ENCODE results near the gene SNED1. TPM values are rescaled to one million over a fixed set of nuclear protein-coding genes. Genes with fewer than 3 reads are reported as not detected.

The SNED1 gene
- total and polyA plus RNA-seq, 4 donors: 0.65 to 18.1 (median 2.8) TPM

DNA sequence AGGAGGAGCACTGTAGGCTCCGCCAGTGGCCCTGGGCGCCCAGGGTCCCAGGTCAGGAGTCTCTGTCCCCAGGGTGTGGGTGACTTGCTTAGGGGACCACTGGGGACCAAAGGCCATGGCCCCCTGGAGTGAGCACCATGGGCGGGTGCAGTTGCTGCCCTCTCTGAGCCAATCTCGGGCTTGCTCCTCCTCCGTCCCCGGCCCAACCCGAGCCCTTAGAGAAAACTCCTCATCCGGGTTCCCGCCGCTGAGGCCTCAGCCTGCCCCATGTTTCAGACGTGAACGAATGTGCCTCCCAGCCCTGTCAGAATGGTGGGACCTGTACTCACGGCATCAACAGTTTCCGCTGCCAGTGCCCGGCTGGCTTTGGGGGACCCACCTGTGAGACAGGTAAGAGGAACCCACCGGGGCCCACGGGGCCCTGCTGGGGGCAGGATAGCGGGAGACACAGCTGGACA, 38.6 kb downstream of the SNED1 start:
- Histone ChIP-seq H3K27me3 (ENCODE audit: control insufficient read depth in 4 of 4, insufficient read depth in 4 of 4, low read length in 3 of 4) (no peaks in the 10 kb centered on the region), H3K9ac (ENCODE audit: low read depth in 1 of 2, low read length in 2 of 2) (no peak overlapping the region), H3K9me3 (ENCODE audit: control insufficient read depth in 4 of 4, low read length in 3 of 4) (no peaks in the 10 kb centered on the region), H3K4me1 (ENCODE audit: control insufficient read depth in 4 of 4, insufficient read depth in 4 of 4, low read length in 3 of 4) (no peaks in the 10 kb centered on the region), H3K27ac (ENCODE audit: low read depth in 1 of 2, low read length in 2 of 2) (no peak overlapping the region), H3K4me3 (ENCODE audit: low read depth in 1 of 3, low read length in 3 of 3) (no peak overlapping the region), H3K36me3 (ENCODE audit: control insufficient read depth in 4 of 4, insufficient read depth in 3 of 4, low read depth in 1 of 4, low read length in 3 of 4) (peaks cover 5 to 32% (median 12%) of the 10 kb centered on the region in 4 donors)
- 85% methylated on average over 18 of the region's 18 CpGs for WGBS
- DNase-seq (ENCODE audit: low spot score): no peak
- TF ChIP-seq ZBTB33 (IDR thresholded peaks at IDR 0.05) (no peak), CTCF (IDR thresholded peaks at IDR 0.05; ENCODE audit: low read depth, low read length, missing input control) (no peak), SP1 (IDR thresholded peaks at IDR 0.05) (no peak), TAF1 (conservative IDR thresholded peaks at IDR 0.05) (no peak), FOXA1 (IDR thresholded peaks at IDR 0.05) (no peak), RAD21 (IDR thresholded peaks at IDR 0.05) (no peak), FOXA2 (IDR thresholded peaks at IDR 0.05) (no peak)
- TF ChIP-seq, protein P1, sequence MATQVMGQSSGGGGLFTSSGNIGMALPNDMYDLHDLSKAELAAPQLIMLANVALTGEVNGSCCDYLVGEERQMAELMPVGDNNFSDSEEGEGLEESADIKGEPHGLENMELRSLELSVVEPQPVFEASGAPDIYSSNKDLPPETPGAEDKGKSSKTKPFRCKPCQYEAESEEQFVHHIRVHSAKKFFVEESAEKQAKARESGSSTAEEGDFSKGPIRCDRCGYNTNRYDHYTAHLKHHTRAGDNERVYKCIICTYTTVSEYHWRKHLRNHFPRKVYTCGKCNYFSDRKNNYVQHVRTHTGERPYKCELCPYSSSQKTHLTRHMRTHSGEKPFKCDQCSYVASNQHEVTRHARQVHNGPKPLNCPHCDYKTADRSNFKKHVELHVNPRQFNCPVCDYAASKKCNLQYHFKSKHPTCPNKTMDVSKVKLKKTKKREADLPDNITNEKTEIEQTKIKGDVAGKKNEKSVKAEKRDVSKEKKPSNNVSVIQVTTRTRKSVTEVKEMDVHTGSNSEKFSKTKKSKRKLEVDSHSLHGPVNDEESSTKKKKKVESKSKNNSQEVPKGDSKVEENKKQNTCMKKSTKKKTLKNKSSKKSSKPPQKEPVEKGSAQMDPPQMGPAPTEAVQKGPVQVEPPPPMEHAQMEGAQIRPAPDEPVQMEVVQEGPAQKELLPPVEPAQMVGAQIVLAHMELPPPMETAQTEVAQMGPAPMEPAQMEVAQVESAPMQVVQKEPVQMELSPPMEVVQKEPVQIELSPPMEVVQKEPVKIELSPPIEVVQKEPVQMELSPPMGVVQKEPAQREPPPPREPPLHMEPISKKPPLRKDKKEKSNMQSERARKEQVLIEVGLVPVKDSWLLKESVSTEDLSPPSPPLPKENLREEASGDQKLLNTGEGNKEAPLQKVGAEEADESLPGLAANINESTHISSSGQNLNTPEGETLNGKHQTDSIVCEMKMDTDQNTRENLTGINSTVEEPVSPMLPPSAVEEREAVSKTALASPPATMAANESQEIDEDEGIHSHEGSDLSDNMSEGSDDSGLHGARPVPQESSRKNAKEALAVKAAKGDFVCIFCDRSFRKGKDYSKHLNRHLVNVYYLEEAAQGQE (IDR thresholded peaks at IDR 0.05): no peak
- TF ChIP-seq, protein P2, sequence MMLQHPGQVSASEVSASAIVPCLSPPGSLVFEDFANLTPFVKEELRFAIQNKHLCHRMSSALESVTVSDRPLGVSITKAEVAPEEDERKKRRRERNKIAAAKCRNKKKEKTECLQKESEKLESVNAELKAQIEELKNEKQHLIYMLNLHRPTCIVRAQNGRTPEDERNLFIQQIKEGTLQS (IDR thresholded peaks at IDR 0.05): no peak
- TF ChIP-seq, protein P3, sequence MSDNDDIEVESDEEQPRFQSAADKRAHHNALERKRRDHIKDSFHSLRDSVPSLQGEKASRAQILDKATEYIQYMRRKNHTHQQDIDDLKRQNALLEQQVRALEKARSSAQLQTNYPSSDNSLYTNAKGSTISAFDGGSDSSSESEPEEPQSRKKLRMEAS (IDR thresholded peaks at IDR 0.05): no peak

GRCh38 chr2:241037498-241037897, 39.1 kb downstream of the SNED1 start:
- TF ChIP-seq EGR1 (IDR thresholded peaks at IDR 0.05; ENCODE audit: low read depth in 2 of 2) (no peak), RAD21 (IDR thresholded peaks at IDR 0.05) (no peak), SP1 (IDR thresholded peaks at IDR 0.05) (no peak), GABPA (IDR thresholded peaks at IDR 0.05 in 1 of 2, conservative IDR thresholded peaks at IDR 0.05 in 1 of 2) (no peak), TAF1 (conservative IDR thresholded peaks at IDR 0.05) (no peak), HNF4A (conservative IDR thresholded peaks at IDR 0.05) (no peak), ZBTB33 (IDR thresholded peaks at IDR 0.05) (no peak), NR2F2 (IDR thresholded peaks at IDR 0.05) (no peak), FOXA1 (IDR thresholded peaks at IDR 0.05) (no peak), HNF4G (IDR thresholded peaks at IDR 0.05) (no peak), JUND (IDR thresholded peaks at IDR 0.05) (no peak), FOXA2 (IDR thresholded peaks at IDR 0.05) (no peak)
- TF ChIP-seq, protein P3 (IDR thresholded peaks at IDR 0.05): no peak
- TF ChIP-seq, protein P1 (IDR thresholded peaks at IDR 0.05): no peak
- DNase-seq (ENCODE audit: low spot score): no peak
- H3K27me3 ChIP-seq (ENCODE audit: control insufficient read depth in 4 of 4, insufficient read depth in 4 of 4, low read length in 3 of 4): no peaks in the 10 kb centered on the region
- peaks cover 5 to 33% (median 13%) of the 10 kb centered on the region in 4 donors for H3K36me3 ChIP-seq (ENCODE audit: control insufficient read depth in 4 of 4, insufficient read depth in 3 of 4, low read depth in 1 of 4, low read length in 3 of 4)
- H3K9ac ChIP-seq (ENCODE audit: low read depth in 1 of 2, low read length in 2 of 2): no peak overlapping the region
- H3K4me3 ChIP-seq (ENCODE audit: low read depth in 1 of 3, low read length in 3 of 3): no peak overlapping the region
- H3K4me1 ChIP-seq (ENCODE audit: control insufficient read depth in 4 of 4, insufficient read depth in 4 of 4, low read length in 3 of 4): no peaks in the 10 kb centered on the region
- H3K27ac ChIP-seq (ENCODE audit: low read depth in 1 of 2, low read length in 2 of 2): no peak overlapping the region
- WGBS: 96% methylated on average over 9 of the region's 9 CpGs
- H3K9me3 ChIP-seq (ENCODE audit: control insufficient read depth in 4 of 4, low read length in 3 of 4): no peaks in the 10 kb centered on the region
